ENCODE data around the gene F2R.

Gene F2R

DNA sequence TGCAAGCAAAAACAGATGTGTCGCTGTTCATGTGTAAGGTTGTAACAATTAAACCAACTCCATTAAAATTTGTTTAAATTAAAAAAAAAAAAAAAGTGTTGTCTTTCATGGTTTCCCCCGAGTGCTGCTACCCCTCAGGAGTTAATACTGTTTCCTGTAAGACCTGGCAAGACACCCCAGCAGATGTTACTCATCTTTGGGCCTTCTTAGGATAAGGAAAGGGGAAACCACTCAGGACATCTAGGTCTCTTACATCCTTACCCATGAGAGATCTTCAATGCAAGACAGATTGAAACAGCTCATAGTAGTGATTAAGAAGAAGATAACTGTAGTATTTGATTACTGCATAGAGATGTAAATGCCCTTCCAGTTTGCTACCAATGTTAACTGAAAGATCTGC is 33.5 kb upstream of the F2R start:
- H3K79me1 ChIP-seq (ENCODE audit: low read length), result no peaks in the 10 kb centered on the region
- no peak overlapping the region for H3K14ac ChIP-seq (ENCODE audit: low read length)
- H3K9me3 ChIP-seq (ENCODE audit: insufficient read depth, low read depth, low read length), result no peaks in the 10 kb centered on the region
- no peak overlapping the region for H3K23ac ChIP-seq (ENCODE audit: low read length)
- no CpG with 5 or more reads among the region's 2 CpGs for WGBS (ENCODE audit: extremely low coverage, insufficient coverage, insufficient read length)
- H3K4me3 ChIP-seq (ENCODE audit: low read depth, low read length), result no peak overlapping the region
- no peak overlapping the region for H2BK120ac ChIP-seq (ENCODE audit: insufficient read depth, low read length, poor library complexity)
- no peak overlapping the region for H3K4ac ChIP-seq (ENCODE audit: low read depth, low read length)
- no peak overlapping the region for H2AFZ ChIP-seq (ENCODE audit: insufficient read depth, low read length, poor library complexity)
- H3K36me3 ChIP-seq (ENCODE audit: control insufficient read depth in 1 of 2, insufficient read depth in 2 of 2, low read length in 2 of 2), result no peaks in the 10 kb centered on the region
- H3K18ac ChIP-seq (ENCODE audit: low read length), result no peak overlapping the region
- H2BK12ac ChIP-seq (ENCODE audit: low read length), result no peak overlapping the region
- no peak overlapping the region for H4K12ac ChIP-seq (ENCODE audit: low read depth, low read length)
- no peak overlapping the region for H3K4me2 ChIP-seq (ENCODE audit: low read length)
- H3K27ac ChIP-seq (ENCODE audit: low read depth, low read length), result no peak overlapping the region
- H4K8ac ChIP-seq (ENCODE audit: low read depth, low read length), result no peak overlapping the region
- H2AK5ac ChIP-seq (ENCODE audit: low read length), result no peak overlapping the region
- no peak overlapping the region for H2BK5ac ChIP-seq (ENCODE audit: low read depth, low read length, poor library complexity)
- no peaks in the 10 kb centered on the region for H3K4me1 ChIP-seq (ENCODE audit: control insufficient read depth in 1 of 2, insufficient read depth in 2 of 2, low read length in 2 of 2)
- H3K27me3 ChIP-seq (ENCODE audit: insufficient read depth, low read length), result no peaks in the 10 kb centered on the region
- no peaks in the 10 kb centered on the region for H3K79me2 ChIP-seq (ENCODE audit: control insufficient read depth, insufficient read depth, low read length, poor library complexity)
- no peak overlapping the region for H3K9ac ChIP-seq (ENCODE audit: low read length)
- DNase-seq, result no peak
- H4K91ac ChIP-seq (ENCODE audit: low read depth, low read length), result no peak overlapping the region

DNA sequence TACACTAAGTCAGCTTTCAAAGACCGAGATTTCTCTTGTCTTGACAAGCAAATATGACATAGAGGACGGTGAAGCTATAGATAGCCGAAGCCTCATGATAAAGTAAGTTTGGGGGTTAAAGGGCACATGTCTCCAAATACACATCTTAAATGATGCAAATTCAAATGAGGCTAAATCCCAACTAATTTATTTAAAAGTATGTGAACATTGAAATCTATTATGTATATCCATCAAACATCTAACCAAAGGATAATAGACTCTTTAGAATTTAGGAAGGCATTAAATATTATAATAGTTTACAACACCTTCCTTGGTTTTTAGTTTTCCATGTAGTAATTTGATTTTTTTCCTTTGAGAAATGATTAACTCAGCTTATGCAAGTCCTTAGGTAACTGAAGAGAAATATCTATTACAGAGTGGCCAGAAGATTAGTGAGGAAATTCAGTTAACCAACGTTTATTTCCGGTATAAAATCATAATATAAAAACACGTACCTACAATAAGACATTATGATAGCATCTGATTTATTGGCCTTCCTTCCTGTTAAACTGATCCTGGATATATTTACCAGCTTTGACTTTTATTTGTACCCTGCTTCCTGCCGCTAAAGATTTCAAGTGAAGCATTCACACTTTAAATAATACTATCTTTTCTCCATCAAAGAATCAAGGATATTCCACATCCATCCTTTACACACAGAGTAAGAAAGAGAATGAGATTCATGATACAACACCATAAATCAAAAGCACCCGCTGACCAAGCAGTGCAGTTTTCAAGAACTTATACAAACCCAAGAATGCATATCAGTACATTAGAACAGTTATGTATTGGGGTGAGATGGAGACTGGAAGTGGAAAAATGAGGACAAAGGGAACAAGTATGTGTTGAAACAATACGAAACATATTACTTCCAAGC is 31.9 kb upstream of the F2R start:
- no peak overlapping the region for H3K18ac ChIP-seq (ENCODE audit: low read length)
- no peak overlapping the region for H2BK12ac ChIP-seq (ENCODE audit: low read length)
- H3K14ac ChIP-seq (ENCODE audit: low read length), result no peak overlapping the region
- no peak overlapping the region for H4K12ac ChIP-seq (ENCODE audit: low read depth, low read length)
- no CpG with 5 or more reads among the region's 9 CpGs for WGBS (ENCODE audit: extremely low coverage, insufficient coverage, insufficient read length)
- no peaks in the 10 kb centered on the region for H3K27me3 ChIP-seq (ENCODE audit: insufficient read depth, low read length)
- H3K4me3 ChIP-seq (ENCODE audit: low read depth, low read length), result no peak overlapping the region
- no peak overlapping the region for H3K27ac ChIP-seq (ENCODE audit: low read depth, low read length)
- no peak overlapping the region for H3K4ac ChIP-seq (ENCODE audit: low read depth, low read length)
- no peak overlapping the region for H3K9ac ChIP-seq (ENCODE audit: low read length)
- no peak overlapping the region for H3K4me2 ChIP-seq (ENCODE audit: low read length)
- H3K4me1 ChIP-seq (ENCODE audit: control insufficient read depth in 1 of 2, insufficient read depth in 2 of 2, low read length in 2 of 2), result no peaks in the 10 kb centered on the region
- no peak overlapping the region for H2AFZ ChIP-seq (ENCODE audit: insufficient read depth, low read length, poor library complexity)
- H2BK120ac ChIP-seq (ENCODE audit: insufficient read depth, low read length, poor library complexity), result no peak overlapping the region
- H3K23ac ChIP-seq (ENCODE audit: low read length), result no peak overlapping the region
- DNase-seq, result no peak
- H3K79me2 ChIP-seq (ENCODE audit: control insufficient read depth, insufficient read depth, low read length, poor library complexity), result no peaks in the 10 kb centered on the region
- H4K8ac ChIP-seq (ENCODE audit: low read depth, low read length), result no peak overlapping the region
- no peaks in the 10 kb centered on the region for H3K79me1 ChIP-seq (ENCODE audit: low read length)
- H2BK5ac ChIP-seq (ENCODE audit: low read depth, low read length, poor library complexity), result no peak overlapping the region
- no peaks in the 10 kb centered on the region for H3K36me3 ChIP-seq (ENCODE audit: control insufficient read depth in 1 of 2, insufficient read depth in 2 of 2, low read length in 2 of 2)
- no peaks in the 10 kb centered on the region for H3K9me3 ChIP-seq (ENCODE audit: insufficient read depth, low read depth, low read length)
- no peak overlapping the region for H2AK5ac ChIP-seq (ENCODE audit: low read length)
- no peak overlapping the region for H4K91ac ChIP-seq (ENCODE audit: low read depth, low read length)

DNA sequence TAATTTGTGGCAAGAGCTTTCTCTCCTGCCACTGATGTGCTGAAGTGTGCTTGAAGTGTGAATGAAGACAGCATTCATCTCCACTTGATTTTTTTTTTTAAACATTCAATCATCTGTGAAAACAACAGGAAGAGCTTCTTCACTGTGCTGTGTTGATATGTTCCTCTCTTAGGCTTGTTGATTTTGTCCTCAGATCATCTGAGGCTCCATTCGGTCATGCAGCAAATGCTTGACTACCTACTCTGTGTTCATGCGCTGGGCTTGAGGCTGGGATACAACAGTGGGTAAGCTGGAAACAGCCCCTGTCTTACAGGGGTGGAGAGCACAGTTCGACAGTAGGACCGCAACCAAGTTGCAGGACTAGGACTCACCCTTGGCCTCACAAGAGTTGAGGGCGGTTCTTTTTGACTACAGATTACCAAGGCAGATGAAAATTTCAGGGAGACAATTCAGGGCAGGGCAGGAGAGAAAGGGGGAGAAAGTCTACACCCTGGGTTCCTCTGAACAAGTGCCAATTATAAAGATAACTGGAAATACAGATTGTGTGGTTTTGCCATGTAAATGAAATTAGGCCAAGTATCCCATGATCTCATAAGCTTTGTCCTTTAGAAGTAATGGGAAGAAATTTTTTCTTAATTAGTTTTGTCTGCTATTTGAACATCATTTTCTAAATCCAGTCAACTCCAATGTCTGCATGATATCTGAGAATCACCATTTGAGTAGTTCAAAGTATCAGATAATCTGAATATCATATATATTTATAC is 31.0 kb upstream of the F2R start:
- Histone ChIP-seq H3K4me1 (ENCODE audit: control insufficient read depth in 1 of 2, insufficient read depth in 2 of 2, low read length in 2 of 2) (peaks cover under 1 to 3% of the 10 kb centered on the region in 2 experiments), H3K14ac (ENCODE audit: low read length) (no peak overlapping the region), H2AK5ac (ENCODE audit: low read length) (no peak overlapping the region), H3K36me3 (ENCODE audit: control insufficient read depth in 1 of 2, insufficient read depth in 2 of 2, low read length in 2 of 2) (no peaks in the 10 kb centered on the region), H4K91ac (ENCODE audit: low read depth, low read length) (no peak overlapping the region), H3K79me2 (ENCODE audit: control insufficient read depth, insufficient read depth, low read length, poor library complexity) (no peaks in the 10 kb centered on the region), H3K79me1 (ENCODE audit: low read length) (peaks cover 3% of the 10 kb centered on the region), H3K27me3 (ENCODE audit: insufficient read depth, low read length) (no peaks in the 10 kb centered on the region), H3K4ac (ENCODE audit: low read depth, low read length) (no peak overlapping the region), H2BK5ac (ENCODE audit: low read depth, low read length, poor library complexity) (no peak overlapping the region), H3K4me2 (ENCODE audit: low read length) (no peak overlapping the region), H3K9me3 (ENCODE audit: insufficient read depth, low read depth, low read length) (no peaks in the 10 kb centered on the region), H4K8ac (ENCODE audit: low read depth, low read length) (no peak overlapping the region), H2AFZ (ENCODE audit: insufficient read depth, low read length, poor library complexity) (no peak overlapping the region), H2BK120ac (ENCODE audit: insufficient read depth, low read length, poor library complexity) (no peak overlapping the region), H4K12ac (ENCODE audit: low read depth, low read length) (no peak overlapping the region), H3K4me3 (ENCODE audit: low read depth, low read length) (no peak overlapping the region), H3K9ac (ENCODE audit: low read length) (no peak overlapping the region), H3K27ac (ENCODE audit: low read depth, low read length) (no peak overlapping the region), H3K18ac (ENCODE audit: low read length) (no peak overlapping the region), H2BK12ac (ENCODE audit: low read length) (no peak overlapping the region), H3K23ac (ENCODE audit: low read length) (no peak overlapping the region)
- no peak for DNase-seq
- no CpG with 5 or more reads among the region's 5 CpGs for WGBS (ENCODE audit: extremely low coverage, insufficient coverage, insufficient read length)

DNA sequence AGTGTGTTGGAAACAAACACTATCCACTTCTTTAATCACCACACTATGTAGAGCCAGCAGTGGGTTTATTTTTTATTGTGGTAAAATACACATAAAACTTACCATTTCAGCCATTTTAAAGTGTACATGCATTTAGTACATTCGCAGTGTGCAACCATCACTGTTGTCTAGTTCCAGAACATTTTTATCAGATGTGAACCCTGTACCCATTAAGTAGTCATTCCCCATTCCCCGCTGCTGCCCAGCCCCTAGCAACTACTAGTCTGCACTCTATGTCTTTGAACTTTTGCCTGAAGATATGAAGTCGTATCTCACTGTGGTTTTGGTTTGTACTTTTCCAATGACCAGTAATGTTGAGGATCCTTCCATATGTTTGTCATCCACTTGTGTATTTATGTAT is 30.2 kb upstream of the F2R start:
- no peak overlapping the region for H4K12ac ChIP-seq (ENCODE audit: low read depth, low read length)
- H4K91ac ChIP-seq (ENCODE audit: low read depth, low read length), result no peak overlapping the region
- H3K79me1 ChIP-seq (ENCODE audit: low read length), result peaks cover 3% of the 10 kb centered on the region
- WGBS (ENCODE audit: extremely low coverage, insufficient coverage, insufficient read length), result no CpG with 5 or more reads among the region's 3 CpGs
- no peak for DNase-seq
- no peak overlapping the region for H2AK5ac ChIP-seq (ENCODE audit: low read length)
- no peak overlapping the region for H3K4ac ChIP-seq (ENCODE audit: low read depth, low read length)
- H3K36me3 ChIP-seq (ENCODE audit: control insufficient read depth in 1 of 2, insufficient read depth in 2 of 2, low read length in 2 of 2), result no peaks in the 10 kb centered on the region
- no peak overlapping the region for H4K8ac ChIP-seq (ENCODE audit: low read depth, low read length)
- H3K79me2 ChIP-seq (ENCODE audit: control insufficient read depth, insufficient read depth, low read length, poor library complexity), result no peaks in the 10 kb centered on the region
- H2BK12ac ChIP-seq (ENCODE audit: low read length), result no peak overlapping the region
- no peak overlapping the region for H3K4me3 ChIP-seq (ENCODE audit: low read depth, low read length)
- H3K9ac ChIP-seq (ENCODE audit: low read length), result no peak overlapping the region
- peaks cover 4 to 9% of the 10 kb centered on the region in 2 experiments for H3K4me1 ChIP-seq (ENCODE audit: control insufficient read depth in 1 of 2, insufficient read depth in 2 of 2, low read length in 2 of 2)
- H3K4me2 ChIP-seq (ENCODE audit: low read length), result no peak overlapping the region
- no peak overlapping the region for H3K27ac ChIP-seq (ENCODE audit: low read depth, low read length)
- H3K23ac ChIP-seq (ENCODE audit: low read length), result no peak overlapping the region
- H2AFZ ChIP-seq (ENCODE audit: insufficient read depth, low read length, poor library complexity), result no peak overlapping the region
- no peak overlapping the region for H2BK120ac ChIP-seq (ENCODE audit: insufficient read depth, low read length, poor library complexity)
- no peak overlapping the region for H3K14ac ChIP-seq (ENCODE audit: low read length)
- no peak overlapping the region for H3K18ac ChIP-seq (ENCODE audit: low read length)
- H3K27me3 ChIP-seq (ENCODE audit: insufficient read depth, low read length), result no peaks in the 10 kb centered on the region
- H3K9me3 ChIP-seq (ENCODE audit: insufficient read depth, low read depth, low read length), result no peaks in the 10 kb centered on the region
- H2BK5ac ChIP-seq (ENCODE audit: low read depth, low read length, poor library complexity), result no peak overlapping the region

All from trophoblast cell (in vitro differentiated cells and primary cell).